WI38 (cell line): ENCODE results near the gene PRR19.
"Not testable (repeated sequence)": the region's sequence is repeated elsewhere in the genome, so short reads cannot be mapped to it uniquely, and the experiment has no call there.

Experiments used
- H3K4me3 ChIP-seq: 2 replicates; pipeline ENCODE4 v1.5.1; 2011; ENCODE audit warnings: low read depth, mild to moderate bottlenecking, control low read depth, low read length
- CTCF ChIP-seq: IDR thresholded peaks from 2 replicates; pipeline ENCODE4 v1.5.1; 2012; ENCODE audit warnings: low read depth, mild to moderate bottlenecking, control low read depth, low read length

Gene PRR19

GRCh38 chr19:42332059-42332458 lies 30.1 kb downstream of the PRR19 start:
- no peak overlapping the region for H3K4me3 ChIP-seq
- TF ChIP-seq CTCF: no peak

GRCh38 chr19:42333018-42333417 lies 31.1 kb downstream of the PRR19 start:
- TF ChIP-seq CTCF: no peak

GRCh38 chr19:42333975-42334696 lies 32.2 kb downstream of the PRR19 start:
- no peak for TF ChIP-seq CTCF
- no peak overlapping the region for H3K4me3 ChIP-seq

More at GRCh38 chr19:42333018-42333417, 31.1 kb downstream of the PRR19 start:
- H3K4me3 ChIP-seq: no peak overlapping the region

- no peak overlapping the region for H3K4me3 ChIP-seq
Measured at GRCh38 chr19:42334697-42335373, 32.9 kb downstream of the PRR19 start.

GRCh38 chr19:42335374-42335936 lies 33.5 kb downstream of the PRR19 start:
- no peak for TF ChIP-seq CTCF
- no peak overlapping the region for H3K4me3 ChIP-seq

More at GRCh38 chr19:42334697-42335373, 32.9 kb downstream of the PRR19 start:
- TF ChIP-seq CTCF: no peak

GRCh38 chr19:42335971-42336370 lies 34.0 kb downstream of the PRR19 start:
- H3K4me3 ChIP-seq: no peak overlapping the region
- TF ChIP-seq CTCF: no peak

- H3K4me3 ChIP-seq: not testable (repeated sequence)
Measured at GRCh38 chr19:42339126-42339860, 37.4 kb downstream of the PRR19 start.

GRCh38 chr19:42339922-42340321 lies 38.0 kb downstream of the PRR19 start:
- H3K4me3 ChIP-seq: not testable (repeated sequence)
